Mesenteric fat pad (tissue), 1 donor: ENCODE measurements around the gene C16orf90. TPM values are rescaled to one million over a fixed set of nuclear protein-coding genes. Genes with fewer than 3 reads are reported as not detected.

Source experiments
- DNase-seq: peaks from one replicate; pipeline ENCODE4 v3.0.0-alpha.2; 2020; ENCODE audit warnings: low spot score
- long read RNA-seq: library from polyadenylated mRNA; unstranded; transcript quantifications from one replicate; pipeline ENCODE4 v2.0.0, GENCODE V29; 2020
- total RNA-seq: library from RNA; stranded (reverse); fragmentation: NEBNext Ultra II Directional; extraction: Animal tissue kit (Norgen Biotek cat#: 25700); gene quantifications from one replicate; pipeline ENCODE4 v1.2.1, GENCODE V29; 2021
- donor health status: DM: yes; HTN: yes; CAD: no.

Gene C16orf90
- not detected for total RNA-seq
- long read RNA-seq = 0 reads

- DNase-seq = no peak
Measured at GRCh38 chr16:3495176-3495575, at the start of gene C16orf90. C16orf90 (minus strand) TSS chr16:3495489; CDS start chr16:3495421, 68 bp downstream.

DNA sequence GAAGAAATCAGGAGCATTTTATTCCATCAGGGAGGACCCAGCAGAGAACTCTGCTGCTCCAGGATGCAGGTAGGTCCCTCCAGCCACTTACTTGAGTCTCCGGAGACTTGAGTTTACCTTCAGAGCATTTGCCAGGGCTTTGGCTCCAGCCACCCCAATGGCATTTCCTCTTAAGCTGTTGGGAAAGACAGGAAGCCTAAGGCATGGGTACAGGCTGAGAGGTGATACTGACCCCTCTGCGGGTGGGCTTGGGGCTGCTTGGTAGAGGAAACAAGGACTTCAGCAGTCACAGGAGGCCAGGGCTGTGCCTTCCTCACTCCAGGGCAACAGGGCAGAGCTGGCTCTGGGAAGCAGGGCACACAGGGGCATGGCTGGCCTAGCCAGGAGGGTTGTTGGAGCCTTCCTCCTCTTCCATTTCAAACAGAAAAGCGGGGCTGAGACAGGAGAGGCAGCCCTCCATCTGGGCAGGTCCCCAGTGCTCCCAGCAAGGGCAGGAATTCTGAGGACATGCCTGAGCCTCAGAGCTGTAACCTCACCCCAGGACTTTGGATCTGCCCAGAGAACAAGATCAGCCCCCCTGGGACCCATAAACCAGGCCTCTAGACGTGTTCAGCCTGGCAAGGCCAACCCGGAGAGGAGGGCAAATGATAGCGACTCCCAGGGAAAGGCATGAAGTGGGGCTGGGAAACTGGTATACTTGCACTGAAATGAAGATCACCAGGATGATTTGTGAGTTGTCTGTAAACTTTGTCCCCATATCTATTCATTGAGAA is 47.5 kb upstream of the C16orf90 start:
- DNase-seq = no peak

- DNase-seq = no peak
Measured at GRCh38 chr16:3541527-3542155, 46.4 kb upstream of the C16orf90 start.

GRCh38 chr16:3538222-3538621 is 42.9 kb upstream of the C16orf90 start:
- peak; percentile 16 for DNase-seq

- no peak for DNase-seq
Measured at GRCh38 chr16:3536851-3537250, 41.6 kb upstream of the C16orf90 start.

DNA sequence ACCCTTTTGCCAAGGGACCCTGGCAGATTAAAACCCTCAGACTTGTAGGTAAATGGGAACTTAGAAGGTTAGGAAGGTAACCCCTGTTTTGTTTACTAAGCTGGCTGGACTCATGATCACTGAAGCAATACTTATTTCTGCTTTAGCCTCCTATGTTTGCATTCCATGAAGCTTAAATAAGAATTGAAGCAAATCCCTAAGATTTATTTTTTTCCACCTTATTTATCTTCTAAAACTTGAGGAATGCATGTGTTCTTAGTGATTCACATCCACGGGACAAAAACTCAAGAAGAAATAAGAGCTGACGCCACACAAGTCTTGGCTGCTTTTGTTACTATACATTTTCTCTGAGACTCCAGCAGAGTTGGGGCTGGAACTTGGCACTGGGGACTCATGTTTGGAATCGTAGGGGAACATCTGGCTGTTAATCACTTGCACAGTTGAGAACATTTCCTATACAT is 41.0 kb upstream of the C16orf90 start:
- no peak for DNase-seq

- peak; percentile 68 for DNase-seq
Measured at GRCh38 chr16:3534126-3534525, 38.8 kb upstream of the C16orf90 start.

DNA sequence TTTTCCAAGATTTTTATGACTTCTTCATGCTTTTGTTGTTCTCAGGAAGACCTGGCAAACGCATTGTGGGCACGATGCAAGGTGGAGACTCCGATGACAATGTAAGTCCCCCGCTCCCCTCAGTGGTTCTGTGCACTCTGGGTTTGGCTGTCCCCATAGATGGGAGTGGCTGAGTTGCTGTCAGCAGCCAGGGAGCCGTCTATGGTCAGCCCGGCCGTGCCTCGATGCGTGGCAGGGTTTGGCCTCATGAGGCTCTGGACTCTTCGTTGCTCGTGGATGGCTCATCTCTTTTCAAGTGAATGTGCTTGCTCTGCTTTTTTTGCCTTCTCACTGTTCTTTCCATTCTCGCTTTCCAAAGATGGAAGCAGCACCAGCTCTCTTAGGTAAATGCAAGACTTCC is 37.5 kb upstream of the C16orf90 start:
- DNase-seq = peak; percentile 64

GRCh38 chr16:3530371-3530914 is 35.2 kb upstream of the C16orf90 start:
- peak; percentile 85 for DNase-seq

- DNase-seq = no peak
Measured at GRCh38 chr16:3529175-3529574, 33.9 kb upstream of the C16orf90 start.

GRCh38 chr16:3528406-3528805 is 33.1 kb upstream of the C16orf90 start:
- peak; percentile 39 for DNase-seq

DNA sequence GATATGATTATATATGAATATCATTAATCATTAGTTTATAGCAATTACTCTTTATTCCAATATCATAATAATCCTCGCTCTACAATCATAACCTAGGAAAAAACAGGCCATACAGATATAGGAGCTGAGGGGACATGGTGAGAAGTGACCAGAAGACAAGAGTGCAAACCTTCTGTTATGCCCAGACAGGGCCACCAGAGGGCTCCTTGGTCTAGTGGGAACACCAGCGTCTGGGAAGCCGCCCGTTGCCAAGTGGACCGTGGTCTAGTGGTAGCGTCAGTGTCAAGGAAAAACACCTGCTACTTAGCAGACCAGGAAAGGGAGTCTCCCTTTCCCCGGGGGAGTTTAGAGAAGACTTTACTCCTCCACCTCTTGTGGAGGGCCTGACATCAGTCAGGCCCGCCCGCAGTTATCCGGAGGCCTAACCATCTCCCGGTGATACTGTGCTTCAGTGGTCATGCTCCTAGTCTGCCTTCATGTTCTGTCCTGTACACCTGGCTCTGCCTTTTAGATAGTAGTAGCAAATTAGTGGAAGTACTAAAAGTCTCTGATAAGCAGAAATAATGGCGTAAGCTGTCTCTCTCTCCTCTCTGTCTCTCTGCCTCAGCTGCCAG is 32.0 kb upstream of the C16orf90 start:
- DNase-seq = peak; percentile 89

GRCh38 chr16:3525951-3526350 is 30.7 kb upstream of the C16orf90 start:
- DNase-seq = no peak

DNA sequence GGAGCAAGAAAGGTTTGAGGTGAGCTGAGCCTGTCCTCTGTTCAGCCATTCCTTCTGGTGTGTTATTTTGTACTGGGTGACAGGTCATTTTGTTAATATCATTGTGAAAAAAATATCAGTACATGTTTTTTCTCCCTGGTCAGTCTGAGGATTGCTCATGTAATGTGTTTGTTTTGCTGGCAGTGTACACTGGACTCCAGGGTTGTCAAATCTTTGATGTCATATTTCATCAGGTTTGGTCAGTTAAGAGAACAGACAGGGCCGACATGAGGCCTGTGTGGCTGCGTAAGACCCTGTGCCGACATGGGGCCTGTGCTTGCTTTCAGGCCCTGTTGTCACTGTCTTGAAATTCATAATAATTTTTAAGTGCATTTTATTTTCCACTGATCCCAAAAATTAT is 28.0 kb upstream of the C16orf90 start:
- DNase-seq = peak; percentile 26

GRCh38 chr16:3520841-3521240 is 25.6 kb upstream of the C16orf90 start:
- peak; percentile 43 for DNase-seq

- DNase-seq = no peak
Measured at GRCh38 chr16:3520413-3520812, 25.1 kb upstream of the C16orf90 start.

- no peak for DNase-seq
Measured at GRCh38 chr16:3519581-3519980, 24.3 kb upstream of the C16orf90 start.

GRCh38 chr16:3518986-3519348 is 23.7 kb upstream of the C16orf90 start:
- peak; percentile 73 for DNase-seq

- DNase-seq = no peak
Measured at GRCh38 chr16:3518292-3518985, 23.1 kb upstream of the C16orf90 start.

- no peak for DNase-seq
Measured at GRCh38 chr16:3515897-3516296, 20.6 kb upstream of the C16orf90 start.

- peak; percentile 11 for DNase-seq
Measured at GRCh38 chr16:3514621-3515020, 19.3 kb upstream of the C16orf90 start.
